Naive thymus-derived CD8-positive, alpha-beta T cell (primary cell): ENCODE measurements around the gene GLMP. TPM values are rescaled to one million over a fixed set of nuclear protein-coding genes. Genes with fewer than 3 reads are reported as not detected.
A peak's percentile ranks its signal among the peaks of the same experiment; 100 is the strongest.
"Not testable (repeated sequence)": the region's sequence is repeated elsewhere in the genome, so short reads cannot be mapped to it uniquely, and the experiment has no call there.

ENCODE experiments used
- ATAC-seq, 2 donors: fragments of 150-1000 bp; cut with Tn5 transposase in 1 of 2; sonication (Bioruptor Pico), chemical (Tn5 transposase) in 1 of 2; 1 replicate in 1 of 2; 2 replicates in 1 of 2; pipeline ENCODE4 v1.10.0; 2021; ENCODE audit warnings: mild to moderate bottlenecking in 2 of 2, moderate library complexity in 2 of 2
- POLR2A ChIA-PET: fragments of 350-600 bp; sonication (Branson Sonifier 250); formaldehyde crosslinking; loops from one replicate; lab custom pipeline; 2021; ENCODE audit warnings: antibody characterized with exemption; lab: Charles Lee
- DNase-seq, 10 donors: peaks; one replicate each; pipeline versions ENCODE4 v3.0.0 to v3.0.0-alpha.2; 2020 to 2022
- H3K27ac Mint-ChIP-seq, 10 donors: one replicate each; pipeline ENCODE4 v1.8.0; 2020 to 2022; ENCODE audit warnings: mild to moderate bottlenecking in 10 of 10, mixed read lengths in 10 of 10, moderate library complexity in 4 of 10, inconsistent platforms in 1 of 10
- H3K27me3 Mint-ChIP-seq, 5 donors: one replicate each; pipeline ENCODE4 v1.8.0; 2021 to 2022; ENCODE audit warnings: mixed read lengths in 5 of 5
- H3K36me3 Mint-ChIP-seq, 3 donors: one replicate each; pipeline ENCODE4 v1.8.0; 2020 to 2022; ENCODE audit warnings: mixed read lengths in 3 of 3, mild to moderate bottlenecking in 2 of 3, inconsistent platforms in 1 of 3
- H3K4me1 Mint-ChIP-seq, 4 donors: one replicate each; pipeline ENCODE4 v1.8.0; 2021 to 2022; ENCODE audit warnings: mixed read lengths in 4 of 4
- H3K4me3 Mint-ChIP-seq, 10 donors: one replicate each; pipeline ENCODE4 v1.8.0; 2020 to 2022; ENCODE audit warnings: mild to moderate bottlenecking in 10 of 10, mixed read lengths in 10 of 10, moderate library complexity in 6 of 10, inconsistent platforms in 1 of 10
- H3K9me3 Mint-ChIP-seq, 9 donors: one replicate each; pipeline ENCODE4 v1.8.0; 2020 to 2022; ENCODE audit warnings: mixed read lengths in 9 of 9, mild to moderate bottlenecking in 3 of 9, inconsistent platforms in 1 of 9, moderate library complexity in 1 of 9
- polyA plus RNA-seq, 3 donors: library from polyadenylated mRNA; unstranded; fragments of 300-500 nt; fragmentation: Illumina TruSeq; gene quantifications; one replicate each; pipeline ENCODE4 v1.2.3, GENCODE V29; 2021
- total RNA-seq, 8 experiments: library from RNA in 2 of 8; stranded (reverse) in 2 of 8; gene quantifications; one replicate each; pipeline ENCODE4 v1.2.3 and lab custom pipeline; 2021 to 2026

Gene GLMP, protein sequence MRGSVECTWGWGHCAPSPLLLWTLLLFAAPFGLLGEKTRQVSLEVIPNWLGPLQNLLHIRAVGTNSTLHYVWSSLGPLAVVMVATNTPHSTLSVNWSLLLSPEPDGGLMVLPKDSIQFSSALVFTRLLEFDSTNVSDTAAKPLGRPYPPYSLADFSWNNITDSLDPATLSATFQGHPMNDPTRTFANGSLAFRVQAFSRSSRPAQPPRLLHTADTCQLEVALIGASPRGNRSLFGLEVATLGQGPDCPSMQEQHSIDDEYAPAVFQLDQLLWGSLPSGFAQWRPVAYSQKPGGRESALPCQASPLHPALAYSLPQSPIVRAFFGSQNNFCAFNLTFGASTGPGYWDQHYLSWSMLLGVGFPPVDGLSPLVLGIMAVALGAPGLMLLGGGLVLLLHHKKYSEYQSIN
- total RNA-seq (10 to 100 TPM; 22.1 to 23.3 TPM), polyA plus RNA-seq (10 to 100 TPM; 12.1 to 22.2 (median 17.3) TPM), total RNA-seq (lab: John Stamatoyannopoulos, UW) (6.4 to 14.4 (median 11.1) reads per million in 6 experiments)

DNA sequence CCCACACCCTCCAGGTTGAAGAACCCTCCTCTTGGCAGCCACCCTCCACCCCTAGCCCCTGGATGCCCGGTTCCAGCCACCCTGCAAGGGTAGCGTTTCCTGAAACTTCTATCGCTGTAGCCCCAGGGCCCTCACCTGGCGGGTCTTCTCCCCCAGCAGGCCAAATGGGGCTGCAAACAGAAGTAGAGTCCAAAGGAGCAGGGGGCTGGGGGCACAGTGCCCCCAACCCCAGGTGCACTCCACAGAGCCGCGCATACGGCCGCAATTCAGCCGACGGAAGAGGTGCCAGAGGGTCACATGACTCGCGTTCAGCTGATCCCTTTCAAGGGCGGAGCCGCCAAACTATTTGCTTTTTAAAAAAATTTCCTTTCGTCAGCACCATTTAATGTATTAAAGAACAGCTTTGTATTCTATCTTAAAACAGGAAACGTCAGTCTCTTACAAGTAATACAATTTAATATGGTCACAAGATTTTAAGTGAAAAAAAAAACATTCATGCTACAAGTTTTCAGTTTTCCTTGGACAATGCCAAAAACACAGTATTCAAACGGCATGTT, at the start of gene GLMP:
TSS of gene GLMP (minus strand) at position 289 of the 557 bp plus-strand sequence. CDS start at position 255, 34 bp downstream.
- no peaks in the 10 kb centered on the region for H3K9me3 Mint-ChIP-seq
- peaks cover 14 to 23% (median 19%) of the 10 kb centered on the region in 4 donors for H3K4me1 Mint-ChIP-seq
- POLR2A ChIA-PET = interaction anchor here (1.0 to 3.4 kb wide), 2 partner anchors 12 to 162 kb away, joined by 3 to 21 read pairs; partner anchors contain the start of genes SMG5 and TMEM79
- H3K27ac Mint-ChIP-seq = peak within 1 kb of the TSS; percentile 52 to 93 (median 84)
- peak within 1 kb of the TSS; percentile 86 to 93 (median 90) for H3K4me3 Mint-ChIP-seq
- DNase-seq (peak; percentile 37 to 77 (median 50)), ATAC-seq (peak; percentile 95 to 96)
- no peaks in the 10 kb centered on the region for H3K27me3 Mint-ChIP-seq
- peaks cover 0 to 3% (median 0%) of the 10 kb centered on the region in 3 donors for H3K36me3 Mint-ChIP-seq

DNA sequence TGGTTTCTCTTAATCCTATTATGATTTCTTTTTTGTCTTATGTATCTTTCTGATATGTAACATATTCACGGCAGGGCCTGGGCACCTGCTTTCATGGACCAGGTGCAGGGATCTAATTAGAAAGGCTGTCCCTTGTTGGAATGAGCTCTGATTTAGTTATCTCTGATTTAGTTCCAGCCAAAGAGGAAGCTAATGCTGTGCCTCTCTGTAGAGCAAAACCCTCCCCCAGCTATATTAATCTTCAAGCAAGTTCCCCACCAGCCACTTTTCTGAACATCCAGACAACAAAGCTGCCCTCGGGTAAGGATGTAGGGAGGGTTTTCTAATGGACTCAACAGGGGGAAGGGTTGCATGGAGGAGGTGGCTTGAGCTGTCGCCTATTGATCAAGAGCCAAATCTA, 48.9 kb upstream of the GLMP start:
- Mint-ChIP-seq H3K4me1 (peaks cover 0 to under 1% (median 0%) of the 10 kb centered on the region in 4 donors), H3K27me3 (peaks cover 0 to 15% (median 11%) of the 10 kb centered on the region in 5 donors), H3K9me3 (no peaks in the 10 kb centered on the region), H3K4me3 (no peak overlapping the region), H3K36me3 (no peaks in the 10 kb centered on the region), H3K27ac (no peak overlapping the region)
- ATAC-seq (no peak), DNase-seq (no peak)
- POLR2A ChIA-PET = no interaction called here

DNA sequence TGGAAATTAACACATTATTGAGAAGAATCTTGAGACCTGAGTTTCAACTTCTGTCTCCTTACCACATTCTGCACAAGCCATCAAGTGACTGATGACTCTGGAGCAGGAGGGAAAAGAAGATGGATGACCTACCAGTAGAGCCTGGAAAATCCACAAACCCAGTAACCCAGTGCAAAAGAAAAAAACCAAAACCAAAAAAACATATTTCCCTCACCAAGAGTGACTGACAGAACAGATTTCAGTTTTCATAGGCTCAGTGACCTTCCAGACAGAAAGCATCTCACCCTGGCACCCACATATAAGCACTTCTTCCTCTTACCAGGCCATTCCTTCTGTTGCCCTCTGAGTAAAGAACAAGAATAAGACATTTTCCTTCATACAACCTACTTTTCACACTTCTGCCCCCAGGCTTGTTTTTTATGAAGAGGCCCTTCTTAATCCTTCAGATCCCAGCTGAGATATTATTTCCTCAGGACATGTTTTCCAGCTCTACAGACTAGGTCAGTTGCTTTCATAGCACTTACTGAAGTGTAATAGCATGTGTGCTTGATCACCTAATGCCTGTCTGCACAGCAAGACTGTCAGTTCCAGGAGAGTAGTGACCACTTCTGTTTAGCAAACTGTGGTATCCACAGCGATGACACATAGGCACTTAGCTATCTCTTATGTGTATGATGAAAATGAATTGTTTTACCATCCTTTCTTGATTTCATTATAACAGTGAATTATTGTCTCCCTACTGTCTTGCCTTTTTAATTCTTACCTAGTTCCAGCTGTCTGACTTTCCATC, 46.9 kb upstream of the GLMP start:
- H3K4me1 Mint-ChIP-seq = peaks cover 3 to 17% (median 6%) of the 10 kb centered on the region in 4 donors
- no peaks in the 10 kb centered on the region for H3K36me3 Mint-ChIP-seq
- no peak for ATAC-seq
- peak overlapping the region in 1 of 10 donors; percentile 16 for H3K4me3 Mint-ChIP-seq
- H3K27ac Mint-ChIP-seq = no peak overlapping the region
- POLR2A ChIA-PET = no interaction called here
- H3K27me3 Mint-ChIP-seq = peaks cover 0 to 15% (median 11%) of the 10 kb centered on the region in 5 donors
- no peak for DNase-seq
- H3K9me3 Mint-ChIP-seq = no peaks in the 10 kb centered on the region

DNA sequence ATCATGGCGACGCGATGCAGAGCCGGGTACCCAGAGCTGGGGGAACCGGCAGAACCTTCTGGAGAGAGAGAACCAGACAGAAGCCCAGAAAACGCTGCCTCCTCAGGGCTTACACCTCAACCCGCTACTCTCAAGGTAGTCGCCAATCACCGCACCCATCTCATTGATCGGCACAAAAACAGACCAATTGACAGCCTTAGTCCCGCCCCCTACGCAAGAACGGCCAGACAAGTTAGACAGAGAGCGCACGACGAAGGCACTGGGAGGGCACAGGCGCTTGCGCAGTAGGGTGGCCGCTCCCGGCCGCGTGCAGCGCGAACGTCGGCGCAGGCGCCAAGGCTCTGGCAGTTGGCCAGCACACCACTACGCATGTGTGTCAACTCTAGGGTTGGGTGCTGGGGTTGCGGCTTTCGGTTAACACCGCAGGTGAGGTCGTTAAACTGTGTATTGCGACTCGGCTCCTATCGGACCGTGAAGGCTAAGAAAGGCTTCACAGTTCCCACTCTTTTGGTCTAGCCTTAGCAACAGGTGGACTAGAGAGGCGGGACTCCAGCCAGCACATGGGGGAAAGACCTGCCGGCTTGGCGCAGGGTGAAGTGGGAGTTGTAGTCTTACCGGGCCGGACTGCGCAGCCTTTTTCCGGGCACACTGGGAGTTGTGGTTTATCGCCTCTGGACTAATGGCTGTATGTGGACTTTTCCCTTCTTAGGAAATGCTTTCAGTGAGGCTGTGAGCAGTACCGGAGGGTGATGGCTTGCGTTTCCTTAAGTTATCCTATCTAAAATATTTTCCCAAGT, 42.9 kb upstream of the GLMP start, which contains the start of the genes CCT3 and TSACC:
TSS of gene CCT3 (minus strand) at position 113 of the 797 bp plus-strand sequence. CDS start at position 5, 108 bp downstream.
TSS of gene TSACC (plus strand) at position 347 of the 797 bp plus-strand sequence. CDS start 1,232 bp downstream, outside the sequence.
- H3K36me3 Mint-ChIP-seq = peaks cover 0 to 26% (median 6%) of the 10 kb centered on the region in 3 donors
- peak within 1 kb of the TSS; percentile 89 to 99 (median 98) for H3K27ac Mint-ChIP-seq
- H3K4me1 Mint-ChIP-seq = peaks cover 10 to 45% (median 35%) of the 10 kb centered on the region in 4 donors
- ATAC-seq = peak; percentile 92 to 93
- POLR2A ChIA-PET = interaction anchor here (0.6 to 1.3 kb wide), 5 partner anchors 20 to 254 kb away, joined by 3 to 8 read pairs (median 3); partner anchors contain the start of genes MEF2D, PMF1 and SMG5
- H3K4me3 Mint-ChIP-seq = peak within 1 kb of the TSS; percentile 92 to 99 (median 96)
- no peaks in the 10 kb centered on the region for H3K27me3 Mint-ChIP-seq
- no peaks in the 10 kb centered on the region for H3K9me3 Mint-ChIP-seq
- peak; percentile 98 to 100 (median 99) for DNase-seq

DNA sequence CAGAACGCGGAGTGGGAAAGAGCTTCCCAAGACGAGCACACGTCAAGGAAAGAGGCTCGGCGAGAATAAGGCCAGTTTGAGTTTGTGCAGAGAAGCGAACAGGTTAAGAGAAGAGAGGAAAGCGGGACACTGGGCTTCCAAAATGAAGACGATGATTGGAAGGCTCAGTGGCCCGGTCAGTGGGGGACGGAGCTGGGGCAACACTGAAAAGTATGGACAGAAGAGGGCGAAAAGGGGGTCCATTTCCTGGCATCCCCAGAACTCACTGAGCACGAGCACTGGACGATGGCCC, 42.4 kb upstream of the GLMP start:
- Mint-ChIP-seq H3K36me3 (peaks cover 0 to 30% (median 8%) of the 10 kb centered on the region in 3 donors), H3K27ac (peak overlapping the region; percentile 89 to 99 (median 98)), H3K4me3 (peak overlapping the region; percentile 92 to 99 (median 96)), H3K27me3 (no peaks in the 10 kb centered on the region), H3K4me1 (peaks cover 10 to 45% (median 35%) of the 10 kb centered on the region in 4 donors), H3K9me3 (no peaks in the 10 kb centered on the region)
- POLR2A ChIA-PET = interaction anchor here (1.0 to 1.3 kb wide), 4 partner anchors 55 to 254 kb away, joined by 3 to 8 read pairs (median 4); partner anchors contain the start of genes MEF2D, PMF1 and SMG5
- peak in 2 of 10 donors; percentile 8 to 29 for DNase-seq
- ATAC-seq = no peak

DNA sequence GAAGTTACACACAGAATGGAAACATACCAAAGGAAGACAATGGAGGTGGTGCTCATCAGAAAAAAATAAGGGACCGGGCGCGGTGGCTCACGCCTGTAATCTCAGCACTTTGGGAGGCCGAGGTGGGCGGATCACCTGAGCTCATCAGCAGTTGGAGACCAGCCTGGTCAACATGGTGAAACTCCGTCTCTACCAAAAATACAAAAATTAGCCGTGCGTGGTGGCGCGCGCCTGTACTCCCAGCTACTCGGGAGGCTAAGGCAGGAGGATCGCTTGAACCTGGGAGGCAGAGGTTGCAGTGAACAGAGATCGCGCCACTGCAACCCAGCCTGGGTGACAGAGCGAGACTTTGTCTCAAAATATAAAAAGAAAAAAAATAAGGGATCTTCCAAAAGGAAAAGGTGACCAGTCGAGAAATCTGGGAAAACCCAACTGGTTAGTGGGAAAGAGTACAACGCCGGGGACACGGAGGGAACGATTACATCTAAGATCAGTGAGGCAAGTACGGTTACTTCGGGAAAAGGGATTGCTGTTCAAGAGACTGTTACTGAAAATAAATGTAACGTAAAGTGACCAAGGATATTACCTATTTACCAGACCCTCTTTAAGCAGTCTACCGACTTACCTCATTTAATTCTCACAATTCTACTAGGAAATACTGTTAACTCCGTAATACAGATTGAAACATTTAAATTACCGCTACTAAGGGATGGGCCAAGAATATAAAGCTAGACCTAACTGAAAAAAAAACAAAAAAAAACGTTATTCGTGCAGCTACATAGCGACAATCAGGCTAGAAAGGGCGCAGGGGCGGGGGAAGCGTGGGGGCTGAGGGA, 41.8 kb upstream of the GLMP start:
- Mint-ChIP-seq H3K4me3 (peak overlapping the region; percentile 92 to 99 (median 96)), H3K27ac (peak overlapping the region; percentile 89 to 99 (median 98)), H3K27me3 (no peaks in the 10 kb centered on the region), H3K36me3 (peaks cover 0 to 35% (median 8%) of the 10 kb centered on the region in 3 donors), H3K9me3 (no peaks in the 10 kb centered on the region), H3K4me1 (peaks cover 10 to 45% (median 35%) of the 10 kb centered on the region in 4 donors)
- DNase-seq (no peak), ATAC-seq (peak in 1 of 2 donors; percentile 0)
- POLR2A ChIA-PET = interaction anchor here (1.0 to 1.3 kb wide), 4 partner anchors 54 to 255 kb away, joined by 3 to 8 read pairs (median 4); partner anchors contain the start of genes MEF2D, PMF1 and SMG5

DNA sequence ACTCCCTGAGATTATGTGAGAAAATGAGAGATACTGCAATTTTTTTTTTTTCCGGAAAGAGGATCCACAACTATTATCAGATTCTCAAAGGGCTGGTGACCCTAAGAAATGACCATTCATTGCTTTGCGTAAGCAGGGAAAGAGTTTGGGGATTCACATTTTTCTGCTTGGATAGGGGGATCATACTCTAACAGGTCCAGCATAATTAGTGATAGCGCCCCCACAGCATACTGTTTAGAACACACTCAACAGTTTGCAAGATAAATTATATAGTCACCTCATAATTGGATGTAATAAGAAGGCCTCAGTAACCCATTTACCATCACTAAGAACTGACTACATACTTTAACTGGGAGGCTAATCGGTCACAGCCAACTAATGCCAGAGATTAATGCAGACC, 40.8 kb upstream of the GLMP start:
- Mint-ChIP-seq H3K27me3 (no peaks in the 10 kb centered on the region), H3K4me1 (peaks cover 10 to 45% (median 35%) of the 10 kb centered on the region in 4 donors), H3K27ac (peak overlapping the region in 7 of 10 donors; percentile 32 to 99 (median 81)), H3K9me3 (no peaks in the 10 kb centered on the region), H3K36me3 (peaks cover 0 to 46% (median 10%) of the 10 kb centered on the region in 3 donors), H3K4me3 (peak overlapping the region; percentile 92 to 99 (median 96))
- no peak for ATAC-seq
- DNase-seq = no peak
- POLR2A ChIA-PET = interaction anchor here (0.7 kb wide), 1 partner anchor 449 kb away, joined by 3 read pairs; no protein-coding TSS in a partner anchor

DNA sequence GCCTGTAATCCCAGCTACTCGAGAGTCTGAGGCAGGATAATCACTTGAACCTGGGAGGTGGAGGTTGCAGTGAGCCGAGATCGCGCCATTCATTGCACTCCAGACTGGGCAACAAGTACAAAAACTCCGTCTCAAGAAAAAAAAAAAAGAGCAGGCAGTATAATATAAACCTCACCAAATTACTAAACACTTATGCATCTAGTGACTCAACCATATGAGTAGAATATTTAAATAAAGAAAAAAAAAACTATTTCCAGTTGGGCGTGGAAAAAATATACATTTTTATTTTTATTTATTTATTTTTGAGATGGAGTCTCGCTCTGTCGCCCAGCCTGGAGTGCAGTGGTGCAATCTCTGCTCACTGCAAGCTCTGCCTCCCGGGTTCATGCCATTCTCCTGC, 27.7 kb upstream of the GLMP start:
- H3K27me3 Mint-ChIP-seq, H3K4me3 Mint-ChIP-seq, DNase-seq, H3K9me3 Mint-ChIP-seq, H3K4me1 Mint-ChIP-seq, ATAC-seq, H3K27ac Mint-ChIP-seq: not testable (repeated sequence)
- POLR2A ChIA-PET = interaction anchor here (1.1 kb wide), 1 partner anchor 22 kb away, joined by 3 read pairs; no protein-coding TSS in a partner anchor
- H3K36me3 Mint-ChIP-seq = peaks cover 0 to 76% (median 17%) of the 10 kb centered on the region in 3 donors

DNA sequence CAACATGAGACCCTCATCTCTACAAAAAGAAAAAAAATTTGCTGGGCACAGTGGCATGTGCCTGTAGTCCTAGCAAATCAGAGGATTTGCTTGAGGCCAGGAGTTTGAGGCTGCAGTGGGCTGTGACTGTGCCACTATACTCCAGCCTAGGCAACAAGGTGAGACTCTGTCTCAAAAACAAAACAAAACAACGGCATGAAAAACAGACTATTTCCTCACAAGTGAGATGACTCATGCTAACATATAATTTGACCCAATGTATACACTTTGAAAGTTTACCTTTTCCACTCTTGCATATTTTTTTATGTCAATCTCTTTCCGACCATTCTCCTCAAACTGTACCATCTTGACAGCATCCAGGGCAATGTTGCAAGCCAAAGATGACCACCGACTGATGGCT, 25.1 kb upstream of the GLMP start:
- H3K9me3 Mint-ChIP-seq = no peaks in the 10 kb centered on the region
- ATAC-seq = no peak
- H3K36me3 Mint-ChIP-seq = peaks cover 0 to 94% (median 24%) of the 10 kb centered on the region in 3 donors
- peaks cover 0 to 1% (median 0%) of the 10 kb centered on the region in 4 donors for H3K4me1 Mint-ChIP-seq
- peak overlapping the region in 2 of 10 donors; percentile 19 to 74 for H3K27ac Mint-ChIP-seq
- DNase-seq = no peak
- H3K4me3 Mint-ChIP-seq = no peak overlapping the region
- H3K27me3 Mint-ChIP-seq = no peaks in the 10 kb centered on the region
- POLR2A ChIA-PET = no interaction called here

DNA sequence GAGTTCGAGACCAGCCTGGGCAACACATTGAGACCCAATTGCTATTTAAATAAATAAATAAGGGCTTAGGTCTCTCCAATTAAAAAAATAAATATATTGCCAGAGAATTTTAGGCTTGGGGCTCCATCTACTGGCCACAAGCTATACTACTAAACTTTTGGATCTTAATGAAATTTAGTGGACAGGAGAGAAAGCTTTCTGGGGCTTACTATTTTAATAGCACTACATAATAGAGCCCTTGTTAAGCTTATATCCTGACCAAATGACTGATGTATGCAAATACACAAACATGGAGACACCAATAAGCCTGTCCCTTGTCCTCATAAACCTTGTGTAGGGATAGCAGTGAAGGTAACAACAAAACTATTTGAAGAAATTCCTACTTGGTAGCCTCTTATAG, 24.2 kb upstream of the GLMP start:
- POLR2A ChIA-PET = no interaction called here
- Mint-ChIP-seq H3K27me3 (no peaks in the 10 kb centered on the region), H3K27ac (no peak overlapping the region), H3K36me3 (peaks cover 0 to 94% (median 19%) of the 10 kb centered on the region in 3 donors), H3K4me1 (peaks cover 0 to 1% (median 0%) of the 10 kb centered on the region in 4 donors), H3K9me3 (no peaks in the 10 kb centered on the region), H3K4me3 (no peak overlapping the region)
- peak in 4 of 10 donors; percentile 8 to 31 (median 26) for DNase-seq
- ATAC-seq = no peak
